B cell (primary cell): ENCODE measurements around the gene CABLES2. TPM values are rescaled to one million over a fixed set of nuclear protein-coding genes. Genes with fewer than 3 reads are reported as not detected.

ENCODE experiments used
- ATAC-seq: fragments of 200-7000 bp; cut with Tn5 transposase; one replicate; pipeline ENCODE4 v1.10.0; 2021; ENCODE audit warnings: low read depth, mild to moderate bottlenecking, moderate number of reproducible peaks, moderate library complexity
- CTCF ChIA-PET: fragments of 350-600 bp; sonication (Branson Sonifier 250); formaldehyde crosslinking; loops from one replicate; lab custom pipeline; 2021; ENCODE audit warnings: antibody characterized with exemption, inconsistent platforms; lab: Charles Lee
- POLR2A ChIA-PET: fragments of 350-600 bp; sonication (Branson Sonifier 250); formaldehyde crosslinking; loops from one replicate; lab custom pipeline; 2021; ENCODE audit warnings: antibody characterized with exemption; lab: Charles Lee
- DNase-seq: peaks from one replicate; pipeline ENCODE4 v3.0.0; 2013
- H2AFZ ChIP-seq: 2 replicates; pipeline ENCODE4 v1.6.1; 2012; ENCODE audit warnings: mild to moderate bottlenecking, low read depth, low read length; ENCODE audit not compliant: insufficient read depth, poor library complexity, severe bottlenecking
- H3K27ac ChIP-seq, 2 donors: 1 replicate in 1 of 2; 2 replicates in 1 of 2; pipeline ENCODE4 v1.5.1; 2012 to 2013; ENCODE audit warnings: low read length in 2 of 2, mild to moderate bottlenecking in 2 of 2, moderate library complexity in 1 of 2
- H3K27me3 ChIP-seq, 4 experiments: fragments of 200-600 bp in 1 of 4; sonication (generic) in 1 of 4; replicated peaks in 1 of 4; 1 replicate in 2 of 4; 2 replicates in 2 of 4; pipeline versions ENCODE4 v1.6.1 to v1.7.0; 2013 to 2016; ENCODE audit warnings: low read length in 3 of 4, mild to moderate bottlenecking in 2 of 4, mixed read lengths in 1 of 4, moderate library complexity in 1 of 4; ENCODE audit not compliant: insufficient read depth in 4 of 4, control insufficient read depth in 3 of 4; ENCODE audit errors: control extremely low read depth in 1 of 4
- H3K36me3 ChIP-seq, 2 experiments: replicated peaks in 1 of 2; 1 replicate in 1 of 2; 2 replicates in 1 of 2; pipeline versions ENCODE4 v1.6.1 to v1.7.1; 2013; ENCODE audit warnings: low read length in 1 of 2; ENCODE audit not compliant: insufficient read depth in 2 of 2, control insufficient read depth in 1 of 2; ENCODE audit errors: control extremely low read depth in 1 of 2, extremely low read depth in 1 of 2
- H3K4me1 ChIP-seq, 2 donors: fragments of 200-600 bp in 1 of 2; sonication (generic) in 1 of 2; 1 replicate in 1 of 2; 2 replicates in 1 of 2; pipeline versions ENCODE4 v1.5.1 to v1.6.1; 2013 to 2017; ENCODE audit warnings: low read length in 2 of 2; ENCODE audit not compliant: control insufficient read depth in 2 of 2, insufficient read depth in 2 of 2
- H3K4me2 ChIP-seq: replicated peaks from 2 replicates; pipeline ENCODE3; 2012; ENCODE audit warnings: mild to moderate bottlenecking, low read depth, low read length; ENCODE audit not compliant: poor library complexity, severe bottlenecking
- H3K4me3 ChIP-seq, 5 experiments: fragments of 200-600 bp in 1 of 5; sonication (generic) in 1 of 5; 1 replicate in 3 of 5; 2 replicates in 2 of 5; pipeline versions ENCODE4 v1.5.1 to v1.7.0; 2011 to 2016; ENCODE audit warnings: low read length in 4 of 5, mild to moderate bottlenecking in 4 of 5, low read depth in 2 of 5, control low read depth in 1 of 5, moderate library complexity in 1 of 5; ENCODE audit not compliant: insufficient read depth in 1 of 5; ENCODE audit errors: control extremely low read depth in 1 of 5, extremely low read depth in 1 of 5
- H3K79me2 ChIP-seq: fragments of 200-600 bp; sonication (generic); one replicate; pipeline ENCODE4 v1.6.0; 2016; ENCODE audit warnings: low read length; ENCODE audit not compliant: control insufficient read depth, insufficient read depth
- H3K9ac ChIP-seq: fragments of 200-600 bp; sonication (generic); 2 replicates; pipeline ENCODE4 v1.6.1; 2017; ENCODE audit warnings: mild to moderate bottlenecking, low read length, moderate library complexity
- H3K9me3 ChIP-seq, 3 donors: one replicate each; pipeline versions ENCODE4 v1.6.1 to v1.7.1; 2013; ENCODE audit warnings: low read length in 2 of 3; ENCODE audit not compliant: control insufficient read depth in 2 of 3, insufficient read depth in 1 of 3; ENCODE audit errors: control extremely low read depth in 1 of 3
- H4K20me1 ChIP-seq: 2 replicates; pipeline ENCODE4 v1.6.0; 2012; ENCODE audit warnings: mild to moderate bottlenecking, low read length; ENCODE audit not compliant: insufficient read depth, control insufficient read depth, poor library complexity, severe bottlenecking
- H3K27ac Mint-ChIP-seq: one replicate; pipeline ENCODE4 v1.8.0; 2021; ENCODE audit warnings: mixed read lengths
- H3K27me3 Mint-ChIP-seq: one replicate; pipeline ENCODE4 v1.8.0; 2021; ENCODE audit warnings: mixed read lengths
- H3K4me1 Mint-ChIP-seq: one replicate; pipeline ENCODE4 v1.8.0; 2021; ENCODE audit warnings: mixed read lengths
- H3K4me3 Mint-ChIP-seq: one replicate; pipeline ENCODE4 v1.8.0; 2021; ENCODE audit warnings: mixed read lengths
- H3K9me3 Mint-ChIP-seq: one replicate; pipeline ENCODE4 v1.8.0; 2022; ENCODE audit warnings: mixed read lengths; ENCODE audit not compliant: insufficient read depth
- EZH2 ChIP-seq: IDR thresholded peaks from 2 replicates; pipeline ENCODE4 v1.6.1; 2012; ENCODE audit warnings: borderline replicate concordance, low read depth, mild to moderate bottlenecking, moderate library complexity, low read length; ENCODE audit not compliant: insufficient read depth, poor library complexity, severe bottlenecking
- WGBS: methylation state at CpG from one replicate; pipeline ENCODE4 v1.1.5; 2013; ENCODE audit warnings: missing lambda C conversion rate; ENCODE audit not compliant: insufficient coverage; 5-methylcytosine and 5-hydroxymethylcytosine counted together
- intact Hi-C: fragments of 100-400 bp; cut with micrococcal nuclease; formaldehyde crosslinking; loops from one replicate; pipeline ENCODE4 v1.10.0; 2022
- polyA plus RNA-seq: library from polyadenylated mRNA; depleted of rRNA; stranded (reverse); fragments of >200 nt; gene quantifications from 2 replicates; pipeline ENCODE4 v1.2.3, GENCODE V29; 2012
- total RNA-seq, 2 donors: library from RNA; stranded (reverse); fragments of 120-200 nt in 1 of 2; gene quantifications; 1 replicate in 1 of 2; 2 replicates in 1 of 2; pipeline versions ENCODE4 v1.2.3 to v1.2.4, GENCODE V29; 2013 to 2022
- TF ChIP-seq, protein P1 (sequence below): fragments of 200-600 bp; IDR thresholded peaks from one replicate; pipeline ENCODE4 v1.8.0; 2022; ENCODE audit warnings: antibody characterized with exemption, mild to moderate bottlenecking

The CABLES2 gene
- total and polyA plus RNA-seq, 2 donors (not counting 1 experiment from before 2014, with no cell fraction given) = 4.8 to 8.2 TPM

DNA sequence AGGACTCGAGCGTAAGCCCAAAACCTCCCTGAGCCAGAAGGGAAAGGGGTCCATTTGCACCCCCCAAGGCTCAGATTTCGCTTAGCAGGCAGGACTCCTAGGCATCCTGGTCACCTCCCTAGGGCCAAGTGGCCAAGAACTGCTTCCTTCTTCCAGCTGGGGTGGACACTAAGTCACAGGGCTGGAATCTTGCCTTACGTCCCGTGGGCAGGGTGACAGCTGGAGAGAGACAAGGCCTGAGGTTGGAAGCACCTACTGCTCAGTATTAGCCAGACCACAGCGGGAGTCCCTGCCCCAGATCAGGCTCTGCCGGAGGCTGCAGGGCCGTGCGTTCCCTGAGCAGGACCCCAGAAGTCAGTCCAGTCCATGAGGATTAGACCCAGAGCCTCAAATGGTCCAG lies 59.6 kb downstream of the CABLES2 start:
- WGBS = 83% methylated on average over 9 of the region's 9 CpGs
- TF ChIP-seq, protein P1, sequence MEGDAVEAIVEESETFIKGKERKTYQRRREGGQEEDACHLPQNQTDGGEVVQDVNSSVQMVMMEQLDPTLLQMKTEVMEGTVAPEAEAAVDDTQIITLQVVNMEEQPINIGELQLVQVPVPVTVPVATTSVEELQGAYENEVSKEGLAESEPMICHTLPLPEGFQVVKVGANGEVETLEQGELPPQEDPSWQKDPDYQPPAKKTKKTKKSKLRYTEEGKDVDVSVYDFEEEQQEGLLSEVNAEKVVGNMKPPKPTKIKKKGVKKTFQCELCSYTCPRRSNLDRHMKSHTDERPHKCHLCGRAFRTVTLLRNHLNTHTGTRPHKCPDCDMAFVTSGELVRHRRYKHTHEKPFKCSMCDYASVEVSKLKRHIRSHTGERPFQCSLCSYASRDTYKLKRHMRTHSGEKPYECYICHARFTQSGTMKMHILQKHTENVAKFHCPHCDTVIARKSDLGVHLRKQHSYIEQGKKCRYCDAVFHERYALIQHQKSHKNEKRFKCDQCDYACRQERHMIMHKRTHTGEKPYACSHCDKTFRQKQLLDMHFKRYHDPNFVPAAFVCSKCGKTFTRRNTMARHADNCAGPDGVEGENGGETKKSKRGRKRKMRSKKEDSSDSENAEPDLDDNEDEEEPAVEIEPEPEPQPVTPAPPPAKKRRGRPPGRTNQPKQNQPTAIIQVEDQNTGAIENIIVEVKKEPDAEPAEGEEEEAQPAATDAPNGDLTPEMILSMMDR = no peak
- TF ChIP-seq EZH2 = no peak
- Histone ChIP-seq H2AFZ (no peak overlapping the region), H3K4me1 (no peaks in the 10 kb centered on the region), H3K27me3 (no peaks in the 10 kb centered on the region), H3K4me2 (no peak overlapping the region), H3K4me3 (no peak overlapping the region), H3K36me3 (no peaks in the 10 kb centered on the region), H3K79me2 (no peaks in the 10 kb centered on the region), H3K27ac (no peak overlapping the region), H4K20me1 (no peaks in the 10 kb centered on the region), H3K9ac (no peak overlapping the region), H3K9me3 (peaks cover 0 to 4% (median 0%) of the 10 kb centered on the region in 3 donors)
- Mint-ChIP-seq H3K27me3 (no peaks in the 10 kb centered on the region), H3K9me3 (peaks cover 3% of the 10 kb centered on the region), H3K4me3 (no peak overlapping the region), H3K27ac (no peak overlapping the region), H3K4me1 (peaks cover 1% of the 10 kb centered on the region)
- DNase-seq = no peak
- ATAC-seq = no peak
- CTCF ChIA-PET = no interaction called here
- POLR2A ChIA-PET = no interaction called here
- intact Hi-C loops = no loop called here

DNA sequence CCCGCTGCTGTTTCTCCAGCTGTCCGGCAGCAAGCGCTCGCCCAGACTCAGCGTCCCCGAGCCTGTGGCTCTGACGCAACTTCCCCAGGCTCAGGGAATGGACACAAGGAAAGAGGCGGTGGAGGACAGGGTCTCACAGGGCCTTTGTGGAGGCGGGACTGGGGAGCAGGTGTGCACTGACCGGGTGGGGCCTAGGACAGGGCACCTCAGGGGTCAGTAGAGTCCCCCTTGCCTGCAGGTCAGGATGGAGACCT lies 60.0 kb downstream of the CABLES2 start:
- 94% methylated on average over 10 of the region's 10 CpGs for WGBS

More for the DNA sequence above, 60.0 kb downstream of the CABLES2 start:
- Mint-ChIP-seq H3K9me3 (peaks cover 3% of the 10 kb centered on the region), H3K4me3 (no peak overlapping the region), H3K27ac (no peak overlapping the region), H3K4me1 (peaks cover 1% of the 10 kb centered on the region), H3K27me3 (no peaks in the 10 kb centered on the region)
- H3K9me3 ChIP-seq = peaks cover 0 to 4% (median 0%) of the 10 kb centered on the region in 3 donors
- no peaks in the 10 kb centered on the region for H4K20me1 ChIP-seq
- H3K9ac ChIP-seq = no peak overlapping the region
- intact Hi-C loops = no loop called here
- H3K4me3 ChIP-seq = no peak overlapping the region
- CTCF ChIA-PET = no interaction called here
- DNase-seq = no peak
- no peaks in the 10 kb centered on the region for H3K27me3 ChIP-seq
- H3K4me1 ChIP-seq = no peaks in the 10 kb centered on the region
- no peak for TF ChIP-seq EZH2
- TF ChIP-seq, protein P1 = no peak
- no peaks in the 10 kb centered on the region for H3K36me3 ChIP-seq
- POLR2A ChIA-PET = no interaction called here
- H3K27ac ChIP-seq = no peak overlapping the region
- no peaks in the 10 kb centered on the region for H3K79me2 ChIP-seq
- H3K4me2 ChIP-seq = no peak overlapping the region
- no peak overlapping the region for H2AFZ ChIP-seq
- no peak for ATAC-seq
